Measurements from ENCODE around the gene MDP1. TPM values are rescaled to one million over a fixed set of nuclear protein-coding genes. Genes with fewer than 3 reads are reported as not detected.
"Not testable (repeated sequence)": the region's sequence is repeated elsewhere in the genome, so short reads cannot be mapped to it uniquely, and the experiment has no call there.

Gene MDP1
- total RNA-seq, 1 donor from 2014 or later: 22.6 TPM

DNA sequence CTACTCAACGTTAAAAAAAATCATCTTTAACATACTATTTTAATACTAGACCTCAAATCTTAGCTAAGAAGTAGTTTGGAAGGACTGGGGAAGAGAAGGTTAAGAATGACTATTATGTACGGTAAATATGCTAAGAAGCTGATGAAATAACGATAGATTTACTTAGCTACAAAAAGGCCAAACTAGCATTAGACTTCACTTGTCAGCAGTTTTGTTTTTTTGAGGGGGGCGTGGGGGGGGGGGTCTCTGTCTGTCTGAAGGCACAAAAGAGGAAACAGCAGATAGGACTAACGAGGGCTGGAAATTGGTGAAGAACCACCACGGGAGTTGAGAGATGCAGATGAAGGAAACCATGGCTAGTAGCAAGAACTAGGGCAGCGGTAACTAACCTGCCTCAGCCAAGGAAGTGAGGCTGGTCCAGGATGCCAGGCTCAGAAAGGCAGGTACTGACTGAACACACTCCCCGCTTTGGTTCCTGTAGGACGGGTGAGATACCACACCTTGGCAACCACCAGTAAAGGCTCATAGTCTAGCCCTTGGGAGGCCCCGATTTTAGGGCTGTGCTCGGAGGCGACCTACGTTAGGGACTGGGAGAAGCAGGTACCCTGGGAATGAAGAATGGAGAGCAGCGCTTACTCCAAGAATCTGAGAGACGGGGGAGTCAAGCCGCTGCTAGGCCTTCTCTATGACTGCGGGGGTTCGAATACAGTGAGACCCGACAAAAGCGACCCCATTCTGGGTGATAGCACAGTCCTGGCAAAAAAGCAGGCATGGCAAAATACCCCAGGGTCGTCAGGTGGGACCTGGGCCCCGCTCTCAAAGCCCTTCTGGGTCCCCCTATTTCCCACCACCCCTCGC, 15.6 kb upstream of the MDP1 start:
- peak overlapping the region; percentile 97 for H3K27ac Mint-ChIP-seq
- TF ChIP-seq, protein P1, sequence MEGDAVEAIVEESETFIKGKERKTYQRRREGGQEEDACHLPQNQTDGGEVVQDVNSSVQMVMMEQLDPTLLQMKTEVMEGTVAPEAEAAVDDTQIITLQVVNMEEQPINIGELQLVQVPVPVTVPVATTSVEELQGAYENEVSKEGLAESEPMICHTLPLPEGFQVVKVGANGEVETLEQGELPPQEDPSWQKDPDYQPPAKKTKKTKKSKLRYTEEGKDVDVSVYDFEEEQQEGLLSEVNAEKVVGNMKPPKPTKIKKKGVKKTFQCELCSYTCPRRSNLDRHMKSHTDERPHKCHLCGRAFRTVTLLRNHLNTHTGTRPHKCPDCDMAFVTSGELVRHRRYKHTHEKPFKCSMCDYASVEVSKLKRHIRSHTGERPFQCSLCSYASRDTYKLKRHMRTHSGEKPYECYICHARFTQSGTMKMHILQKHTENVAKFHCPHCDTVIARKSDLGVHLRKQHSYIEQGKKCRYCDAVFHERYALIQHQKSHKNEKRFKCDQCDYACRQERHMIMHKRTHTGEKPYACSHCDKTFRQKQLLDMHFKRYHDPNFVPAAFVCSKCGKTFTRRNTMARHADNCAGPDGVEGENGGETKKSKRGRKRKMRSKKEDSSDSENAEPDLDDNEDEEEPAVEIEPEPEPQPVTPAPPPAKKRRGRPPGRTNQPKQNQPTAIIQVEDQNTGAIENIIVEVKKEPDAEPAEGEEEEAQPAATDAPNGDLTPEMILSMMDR (conservative IDR thresholded peaks at IDR 0.05): no peak
- peaks cover 15% of the 10 kb centered on the region for H3K36me3 Mint-ChIP-seq
- no peaks in the 10 kb centered on the region for H3K27me3 Mint-ChIP-seq
- DNase-seq (ENCODE audit: extremely low spot score, unreplicated experiment): no peak
- peak overlapping the region; percentile 98 for H3K4me3 Mint-ChIP-seq
- no peaks in the 10 kb centered on the region for H3K9me3 Mint-ChIP-seq
- peaks cover 29% of the 10 kb centered on the region for H3K4me1 Mint-ChIP-seq (ENCODE audit: unreplicated experiment)

DNA sequence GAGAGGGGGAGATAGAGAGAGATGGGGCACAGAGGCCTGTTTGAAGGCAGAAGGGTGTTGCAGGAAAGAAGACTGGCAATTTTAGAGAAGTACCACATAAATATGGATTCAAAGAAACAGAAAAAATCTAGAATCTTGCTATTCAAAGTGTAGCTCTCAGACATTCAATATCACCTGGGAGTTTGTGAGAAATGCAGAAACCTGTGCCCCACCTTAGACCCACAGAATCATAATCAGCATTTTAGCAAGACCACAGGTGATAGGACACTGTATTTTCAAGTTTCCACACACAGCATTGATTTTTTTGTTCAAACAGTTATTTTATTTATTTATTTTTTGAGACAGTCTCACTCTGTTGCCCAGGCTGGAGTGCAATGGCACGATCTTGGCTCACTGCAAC, 13.0 kb upstream of the MDP1 start:
- H3K27ac Mint-ChIP-seq: peak overlapping the region; percentile 51
- no peak overlapping the region for H3K4me3 Mint-ChIP-seq

DNA sequence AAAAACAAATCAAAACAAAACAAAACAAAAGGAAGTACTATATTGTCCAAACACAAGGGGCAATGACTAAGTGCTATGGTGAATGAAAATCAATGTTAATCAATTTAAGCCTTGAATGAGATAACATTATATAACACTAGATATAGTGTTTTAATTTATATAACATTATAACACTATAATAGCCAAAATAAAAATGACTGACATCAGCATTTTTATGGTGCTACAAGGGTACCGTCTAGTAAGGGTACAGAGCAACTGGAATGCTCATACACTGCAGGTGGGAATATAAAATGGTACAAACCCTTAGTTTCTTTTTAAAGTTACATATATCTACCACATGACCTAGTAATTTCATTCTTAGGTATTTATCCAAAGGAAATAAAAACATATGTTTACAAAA, 10.6 kb upstream of the MDP1 start:
- DNase-seq (ENCODE audit: extremely low spot score, unreplicated experiment): no peak
- Mint-ChIP-seq H3K4me3 (no peak overlapping the region), H3K27ac (no peak overlapping the region), H3K9me3 (no peaks in the 10 kb centered on the region), H3K36me3 (peaks cover 6% of the 10 kb centered on the region), H3K4me1 (ENCODE audit: unreplicated experiment) (peaks cover 12% of the 10 kb centered on the region), H3K27me3 (no peaks in the 10 kb centered on the region)
- TF ChIP-seq, protein P1 (conservative IDR thresholded peaks at IDR 0.05): no peak

More for the DNA sequence above, 13.0 kb upstream of the MDP1 start:
- Mint-ChIP-seq H3K36me3 (peaks cover 6% of the 10 kb centered on the region), H3K27me3 (no peaks in the 10 kb centered on the region), H3K4me1 (ENCODE audit: unreplicated experiment) (peaks cover 19% of the 10 kb centered on the region), H3K9me3 (no peaks in the 10 kb centered on the region)
- no peak for DNase-seq (ENCODE audit: extremely low spot score, unreplicated experiment)
- TF ChIP-seq, protein P1 (conservative IDR thresholded peaks at IDR 0.05): no peak

DNA sequence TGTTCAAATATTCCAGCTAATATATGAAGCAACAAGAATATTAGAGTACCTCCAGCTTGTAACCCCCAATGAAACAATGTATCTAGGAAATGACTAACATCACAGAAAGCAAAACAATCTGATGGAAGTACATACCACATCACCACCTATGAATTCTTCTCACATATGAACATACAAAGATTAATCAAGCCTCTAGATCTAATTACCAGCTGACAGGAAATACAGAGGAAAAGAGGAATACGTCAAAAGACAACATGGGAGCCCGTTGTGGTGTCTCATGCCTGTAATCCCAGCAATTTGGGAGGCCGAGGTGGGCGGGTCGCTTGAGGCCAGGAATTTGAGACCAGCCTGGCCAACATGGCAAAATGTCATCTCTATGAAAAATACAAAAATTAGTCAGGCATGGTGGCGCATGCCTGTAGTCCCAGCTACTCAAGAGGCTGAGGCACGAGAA, 8.8 kb upstream of the MDP1 start:
- Mint-ChIP-seq H3K27me3 (no peaks in the 10 kb centered on the region), H3K27ac (no peak overlapping the region), H3K9me3 (no peaks in the 10 kb centered on the region), H3K4me3 (no peak overlapping the region), H3K4me1 (ENCODE audit: unreplicated experiment) (peaks cover 6% of the 10 kb centered on the region), H3K36me3 (peaks cover 6% of the 10 kb centered on the region)
- TF ChIP-seq, protein P1 (conservative IDR thresholded peaks at IDR 0.05): no peak
- DNase-seq (ENCODE audit: extremely low spot score, unreplicated experiment): no peak

DNA sequence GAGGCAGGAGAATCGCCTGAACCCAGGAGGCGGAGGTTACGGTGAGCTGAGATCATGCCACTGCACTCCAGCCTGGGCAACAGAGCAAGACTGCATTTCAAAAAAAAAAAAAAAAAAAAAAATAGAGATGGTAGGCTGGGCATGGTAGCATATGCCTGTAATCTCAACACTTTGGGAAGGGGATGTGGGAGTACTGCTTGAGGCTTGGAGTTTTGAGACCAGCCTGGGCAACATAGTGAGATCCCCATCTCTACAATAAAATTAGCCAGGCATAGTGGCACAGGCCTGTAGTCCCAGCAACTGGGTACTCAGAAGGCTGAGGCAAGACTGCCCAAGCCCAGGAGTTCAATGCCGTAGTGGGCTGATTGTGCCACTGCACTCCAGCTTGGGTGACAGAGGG, 7.1 kb upstream of the MDP1 start:
- DNase-seq (ENCODE audit: extremely low spot score, unreplicated experiment); H3K27me3 Mint-ChIP-seq; H3K9me3 Mint-ChIP-seq; H3K4me1 Mint-ChIP-seq (ENCODE audit: unreplicated experiment); H3K27ac Mint-ChIP-seq; H3K4me3 Mint-ChIP-seq: not testable (repeated sequence)
- H3K36me3 Mint-ChIP-seq: peaks cover 11% of the 10 kb centered on the region

DNA sequence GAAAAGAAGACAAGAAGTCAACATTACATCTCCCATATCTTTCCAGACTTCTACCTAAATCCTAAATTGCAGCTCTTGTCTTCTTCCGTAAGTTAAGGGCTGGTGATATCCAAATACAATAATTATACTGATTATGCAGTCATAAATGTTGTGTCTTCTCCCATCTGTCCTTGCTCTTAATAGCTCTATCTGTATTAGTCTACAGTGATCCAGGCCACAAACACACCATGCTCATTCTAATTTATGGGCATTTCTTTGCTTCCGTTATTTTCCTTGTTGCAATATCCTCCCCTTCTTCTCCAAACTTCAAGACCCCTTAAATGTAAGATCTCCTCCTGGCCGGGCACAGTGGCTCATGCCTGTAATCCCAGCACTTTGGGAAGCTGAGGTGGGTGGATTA, 3.7 kb upstream of the MDP1 start:
- Mint-ChIP-seq H3K27me3 (no peaks in the 10 kb centered on the region), H3K4me3 (no peak overlapping the region), H3K9me3 (no peaks in the 10 kb centered on the region), H3K36me3 (peaks cover 6% of the 10 kb centered on the region), H3K27ac (no peak overlapping the region), H3K4me1 (ENCODE audit: unreplicated experiment) (peaks cover 9% of the 10 kb centered on the region)
- DNase-seq (ENCODE audit: extremely low spot score, unreplicated experiment): no peak
- TF ChIP-seq, protein P1 (conservative IDR thresholded peaks at IDR 0.05): no peak

All from type B pancreatic cell (in vitro differentiated cells).